ENCODE data around the gene ECT2.
"Not testable (repeated sequence)": the region's sequence is repeated elsewhere in the genome, so short reads cannot be mapped to it uniquely, and the experiment has no call there.

ECT2 gene

GRCh38 chr3:172739462-172739861 lies 11.1 kb upstream of the ECT2 start:
- Histone ChIP-seq H3K27me3 (ENCODE audit: insufficient read depth, low read length) (no peaks in the 10 kb centered on the region), H3K4me3 (ENCODE audit: low read depth, low read length) (no peak overlapping the region), H3K4me1 (ENCODE audit: control insufficient read depth, insufficient read depth, low read length, unreplicated experiment) (no peaks in the 10 kb centered on the region), H3K27ac (ENCODE audit: low read depth, low read length) (no peak overlapping the region), H3K79me2 (ENCODE audit: control insufficient read depth, insufficient read depth, low read length, unreplicated experiment) (no peaks in the 10 kb centered on the region), H2AFZ (ENCODE audit: low read length, unreplicated experiment) (no peak overlapping the region), H3K36me3 (ENCODE audit: insufficient read depth, low read length) (no peaks in the 10 kb centered on the region)

- peaks cover 7% of the 10 kb centered on the region for H3K79me2 ChIP-seq (ENCODE audit: control insufficient read depth, insufficient read depth, low read length, unreplicated experiment)
- H3K27me3 ChIP-seq (ENCODE audit: insufficient read depth, low read length), result no peaks in the 10 kb centered on the region
- no peak overlapping the region for H3K4me3 ChIP-seq (ENCODE audit: low read depth, low read length)
- H2AFZ ChIP-seq (ENCODE audit: low read length, unreplicated experiment), result peak overlapping the region; percentile 54
- no peaks in the 10 kb centered on the region for H3K36me3 ChIP-seq (ENCODE audit: insufficient read depth, low read length)
- peaks cover 24% of the 10 kb centered on the region for H3K4me1 ChIP-seq (ENCODE audit: control insufficient read depth, insufficient read depth, low read length, unreplicated experiment)
- peak overlapping the region; percentile 17; the same call in 1 of the 2 replicates for H3K27ac ChIP-seq (ENCODE audit: low read depth, low read length)
Observed at GRCh38 chr3:172746475-172746874, 4.1 kb upstream of the ECT2 start.

- peak overlapping the region; percentile 87 for H3K4me3 ChIP-seq (ENCODE audit: low read depth, low read length)
- H3K4me1 ChIP-seq (ENCODE audit: control insufficient read depth, insufficient read depth, low read length, unreplicated experiment), result peaks cover 42% of the 10 kb centered on the region
- peak overlapping the region; percentile 97 for H3K27ac ChIP-seq (ENCODE audit: low read depth, low read length)
- H2AFZ ChIP-seq (ENCODE audit: low read length, unreplicated experiment), result no peak overlapping the region
- H3K27me3 ChIP-seq (ENCODE audit: insufficient read depth, low read length), result no peaks in the 10 kb centered on the region
- H3K36me3 ChIP-seq (ENCODE audit: insufficient read depth, low read length), result peaks cover 7% of the 10 kb centered on the region; the same call in 1 of the 2 replicates
- H3K79me2 ChIP-seq (ENCODE audit: control insufficient read depth, insufficient read depth, low read length, unreplicated experiment), result peaks cover 36% of the 10 kb centered on the region
Observed at GRCh38 chr3:172749230-172749965, 1.1 kb upstream of the ECT2 start.

GRCh38 chr3:172750069-172750367 lies 508 bp upstream of the ECT2 start:
- H3K4me1 ChIP-seq (ENCODE audit: control insufficient read depth, insufficient read depth, low read length, unreplicated experiment), result peaks cover 48% of the 10 kb centered on the region
- H2AFZ ChIP-seq (ENCODE audit: low read length, unreplicated experiment), result no peak overlapping the region
- H3K79me2 ChIP-seq (ENCODE audit: control insufficient read depth, insufficient read depth, low read length, unreplicated experiment), result peaks cover 42% of the 10 kb centered on the region
- H3K4me3 ChIP-seq (ENCODE audit: low read depth, low read length), result peak overlapping the region; percentile 87
- peaks cover 10% of the 10 kb centered on the region for H3K36me3 ChIP-seq (ENCODE audit: insufficient read depth, low read length)
- no peaks in the 10 kb centered on the region for H3K27me3 ChIP-seq (ENCODE audit: insufficient read depth, low read length)
- H3K27ac ChIP-seq (ENCODE audit: low read depth, low read length), result peak overlapping the region; percentile 97

- H3K27ac ChIP-seq (ENCODE audit: low read depth, low read length), result peak overlapping the region; percentile 97
- H3K4me1 ChIP-seq (ENCODE audit: control insufficient read depth, insufficient read depth, low read length, unreplicated experiment), result peaks cover 49% of the 10 kb centered on the region
- H3K4me3 ChIP-seq (ENCODE audit: low read depth, low read length), result peak overlapping the region; percentile 87
- H3K36me3 ChIP-seq (ENCODE audit: insufficient read depth, low read length), result peaks cover 13% of the 10 kb centered on the region
- H2AFZ ChIP-seq (ENCODE audit: low read length, unreplicated experiment), result no peak overlapping the region
- H3K79me2 ChIP-seq (ENCODE audit: control insufficient read depth, insufficient read depth, low read length, unreplicated experiment), result peaks cover 54% of the 10 kb centered on the region
- H3K27me3 ChIP-seq (ENCODE audit: insufficient read depth, low read length), result no peaks in the 10 kb centered on the region
Observed at GRCh38 chr3:172751175-172751704, 714 bp downstream of the ECT2 start.

- peak overlapping the region; percentile 87 for H3K4me3 ChIP-seq (ENCODE audit: low read depth, low read length)
- peaks cover 42% of the 10 kb centered on the region for H3K4me1 ChIP-seq (ENCODE audit: control insufficient read depth, insufficient read depth, low read length, unreplicated experiment)
- peaks cover 57% of the 10 kb centered on the region for H3K79me2 ChIP-seq (ENCODE audit: control insufficient read depth, insufficient read depth, low read length, unreplicated experiment)
- H2AFZ ChIP-seq (ENCODE audit: low read length, unreplicated experiment), result no peak overlapping the region
- H3K27ac ChIP-seq (ENCODE audit: low read depth, low read length), result no peak overlapping the region
- peaks cover 18% of the 10 kb centered on the region for H3K36me3 ChIP-seq (ENCODE audit: insufficient read depth, low read length)
- no peaks in the 10 kb centered on the region for H3K27me3 ChIP-seq (ENCODE audit: insufficient read depth, low read length)
Observed at GRCh38 chr3:172752651-172753050, 2.1 kb downstream of the ECT2 start.

- peak overlapping the region; percentile 87 for H3K4me3 ChIP-seq (ENCODE audit: low read depth, low read length)
- no peak overlapping the region for H2AFZ ChIP-seq (ENCODE audit: low read length, unreplicated experiment)
- H3K36me3 ChIP-seq (ENCODE audit: insufficient read depth, low read length), result peaks cover 18% of the 10 kb centered on the region
- no peak overlapping the region for H3K27ac ChIP-seq (ENCODE audit: low read depth, low read length)
- peaks cover 60% of the 10 kb centered on the region for H3K79me2 ChIP-seq (ENCODE audit: control insufficient read depth, insufficient read depth, low read length, unreplicated experiment)
- H3K27me3 ChIP-seq (ENCODE audit: insufficient read depth, low read length), result no peaks in the 10 kb centered on the region
- peaks cover 42% of the 10 kb centered on the region for H3K4me1 ChIP-seq (ENCODE audit: control insufficient read depth, insufficient read depth, low read length, unreplicated experiment)
Observed at GRCh38 chr3:172753125-172753524, 2.6 kb downstream of the ECT2 start.

- not testable (repeated sequence) for H2AFZ ChIP-seq (ENCODE audit: low read length, unreplicated experiment); H3K4me3 ChIP-seq (ENCODE audit: low read depth, low read length); H3K27ac ChIP-seq (ENCODE audit: low read depth, low read length); H3K27me3 ChIP-seq (ENCODE audit: insufficient read depth, low read length); H3K4me1 ChIP-seq (ENCODE audit: control insufficient read depth, insufficient read depth, low read length, unreplicated experiment)
- Histone ChIP-seq H3K79me2 (ENCODE audit: control insufficient read depth, insufficient read depth, low read length, unreplicated experiment) (peaks cover 21% of the 10 kb centered on the region), H3K36me3 (ENCODE audit: insufficient read depth, low read length) (peaks cover 55% of the 10 kb centered on the region)
Observed at GRCh38 chr3:172760416-172760815, 9.9 kb downstream of the ECT2 start.

- H3K27me3 ChIP-seq (ENCODE audit: insufficient read depth, low read length), result no peaks in the 10 kb centered on the region
- peaks cover 86% of the 10 kb centered on the region for H3K36me3 ChIP-seq (ENCODE audit: insufficient read depth, low read length)
- H3K4me1 ChIP-seq (ENCODE audit: control insufficient read depth, insufficient read depth, low read length, unreplicated experiment), result no peaks in the 10 kb centered on the region
- no peak overlapping the region for H2AFZ ChIP-seq (ENCODE audit: low read length, unreplicated experiment)
- H3K4me3 ChIP-seq (ENCODE audit: low read depth, low read length), result no peak overlapping the region
- H3K79me2 ChIP-seq (ENCODE audit: control insufficient read depth, insufficient read depth, low read length, unreplicated experiment), result peaks cover 4% of the 10 kb centered on the region
- no peak overlapping the region for H3K27ac ChIP-seq (ENCODE audit: low read depth, low read length)
Observed at GRCh38 chr3:172766241-172766640, 15.7 kb downstream of the ECT2 start.

- Histone ChIP-seq H2AFZ (ENCODE audit: low read length, unreplicated experiment) (no peak overlapping the region), H3K4me1 (ENCODE audit: control insufficient read depth, insufficient read depth, low read length, unreplicated experiment) (no peaks in the 10 kb centered on the region), H3K27ac (ENCODE audit: low read depth, low read length) (no peak overlapping the region), H3K79me2 (ENCODE audit: control insufficient read depth, insufficient read depth, low read length, unreplicated experiment) (peaks cover 3% of the 10 kb centered on the region), H3K27me3 (ENCODE audit: insufficient read depth, low read length) (no peaks in the 10 kb centered on the region), H3K4me3 (ENCODE audit: low read depth, low read length) (no peak overlapping the region), H3K36me3 (ENCODE audit: insufficient read depth, low read length) (peaks cover 87% of the 10 kb centered on the region)
Observed at GRCh38 chr3:172766718-172767405, 16.3 kb downstream of the ECT2 start.

GRCh38 chr3:172770382-172770781 lies 19.9 kb downstream of the ECT2 start:
- H3K36me3 ChIP-seq (ENCODE audit: insufficient read depth, low read length), result peaks cover 62% of the 10 kb centered on the region
- no peaks in the 10 kb centered on the region for H3K27me3 ChIP-seq (ENCODE audit: insufficient read depth, low read length)
- no peaks in the 10 kb centered on the region for H3K79me2 ChIP-seq (ENCODE audit: control insufficient read depth, insufficient read depth, low read length, unreplicated experiment)
- no peaks in the 10 kb centered on the region for H3K4me1 ChIP-seq (ENCODE audit: control insufficient read depth, insufficient read depth, low read length, unreplicated experiment)
- H2AFZ ChIP-seq (ENCODE audit: low read length, unreplicated experiment), result no peak overlapping the region
- no peak overlapping the region for H3K27ac ChIP-seq (ENCODE audit: low read depth, low read length)
- H3K4me3 ChIP-seq (ENCODE audit: low read depth, low read length), result no peak overlapping the region
